WTC11 (cell line): ENCODE data around the gene PDZRN3. TPM values are rescaled to one million over a fixed set of nuclear protein-coding genes. Genes with fewer than 3 reads are reported as not detected.

Experiments
- ATAC-seq: fragments of 200-7000 bp; cut with Tn5 transposase; 2 replicates; pipeline ENCODE4 v1.10.0; 2021; ENCODE audit warnings: mild to moderate bottlenecking, moderate library complexity
- CTCF ChIA-PET: fragments of 300-600 bp; sonication (Branson Sonifier 250); formaldehyde crosslinking; loops from one replicate; lab custom pipeline; 2021; ENCODE audit warnings: antibody characterized with exemption; lab: Charles Lee
- POLR2A ChIA-PET: fragments of 350-600 bp; sonication (Branson Sonifier 250); formaldehyde crosslinking; loops from one replicate; lab custom pipeline; 2021; ENCODE audit warnings: antibody characterized with exemption; lab: Charles Lee
- DNase-seq: peaks from one replicate; pipeline ENCODE4 v3.0.0; 2021; ENCODE audit warnings: low spot score
- H3K27ac Mint-ChIP-seq: 2 replicates; pipeline ENCODE4 v1.8.0; 2021; ENCODE audit warnings: mixed read lengths
- H3K27me3 Mint-ChIP-seq: 2 replicates; pipeline ENCODE4 v1.8.0; 2021; ENCODE audit warnings: low read depth, mild to moderate bottlenecking, moderate library complexity, mixed read lengths
- H3K36me3 Mint-ChIP-seq: 2 replicates; pipeline ENCODE4 v1.8.0; 2021; ENCODE audit warnings: mixed read lengths
- H3K4me1 Mint-ChIP-seq: 2 replicates; pipeline ENCODE4 v1.8.0; 2022; ENCODE audit warnings: mixed read lengths
- H3K4me3 Mint-ChIP-seq: 2 replicates; pipeline ENCODE4 v1.8.0; 2021; ENCODE audit warnings: mild to moderate bottlenecking, moderate library complexity, mixed read lengths
- H3K9me3 Mint-ChIP-seq: 2 replicates; pipeline ENCODE4 v1.8.0; 2021; ENCODE audit warnings: mixed read lengths
- GRHL2 ChIP-seq: fragments of 250-450 bp; sonication (Bioruptor Pico); IDR thresholded peaks from 2 replicates; pipeline ENCODE4 v1.8.0; 2022; ENCODE audit warnings: mild to moderate bottlenecking, moderate library complexity; ENCODE audit not compliant: insufficient replicate concordance, severe bottlenecking
- GTF2I ChIP-seq: fragments of 250-450 bp; sonication (Bioruptor Pico); conservative IDR thresholded peaks from 2 replicates; pipeline ENCODE4 v1.4.0; 2021; ENCODE audit warnings: mild to moderate bottlenecking
- IRF2 ChIP-seq: sonication (generic); formaldehyde crosslinking; IDR thresholded peaks from 2 replicates; pipeline ENCODE4 v1.8.0; 2022; ENCODE audit warnings: low read depth, missing genetic modification reagents, borderline replicate concordance
- JAZF1 ChIP-seq: fragments of 250-450 bp; sonication (Bioruptor Pico); IDR thresholded peaks from 2 replicates; pipeline ENCODE4 v1.9.0; 2021; ENCODE audit warnings: moderate library complexity, mild to moderate bottlenecking, inconsistent platforms
- MYBL2 ChIP-seq: sonication (generic); formaldehyde crosslinking; IDR thresholded peaks from 2 replicates; pipeline ENCODE4 v1.8.1; 2023; ENCODE audit warnings: mild to moderate bottlenecking, moderate library complexity, missing genetic modification reagents
- NR2C2 ChIP-seq: sonication (generic); formaldehyde crosslinking; IDR thresholded peaks from 2 replicates; pipeline ENCODE4 v1.8.0; 2022; ENCODE audit warnings: mild to moderate bottlenecking, missing genetic modification reagents
- PRRX2 ChIP-seq: fragments of 250-450 bp; sonication (Bioruptor Pico); IDR thresholded peaks from 2 replicates; pipeline ENCODE4 v1.8.0; 2021; ENCODE audit warnings: mild to moderate bottlenecking
- TCF7 ChIP-seq: sonication (generic); formaldehyde crosslinking; IDR thresholded peaks from 2 replicates; pipeline ENCODE4 v1.8.0; 2022; ENCODE audit warnings: mild to moderate bottlenecking, low read depth, missing genetic modification reagents, moderate library complexity
- TEAD1 ChIP-seq: sonication (generic); formaldehyde crosslinking; IDR thresholded peaks from 2 replicates; pipeline ENCODE4 v1.8.0; 2022; ENCODE audit warnings: mild to moderate bottlenecking, missing genetic modification reagents
- ZBTB21 ChIP-seq: sonication (generic); formaldehyde crosslinking; IDR thresholded peaks from 2 replicates; pipeline ENCODE4 v1.8.1; 2023; ENCODE audit warnings: mild to moderate bottlenecking, missing genetic modification reagents, borderline replicate concordance
- ZNF317 ChIP-seq: sonication (generic); formaldehyde crosslinking; IDR thresholded peaks from 2 replicates; pipeline ENCODE4 v1.8.1; 2023; ENCODE audit warnings: low read depth, mild to moderate bottlenecking, moderate library complexity, missing genetic modification reagents, borderline replicate concordance
- total RNA-seq: library from RNA; stranded (reverse); gene quantifications from 3 replicates; pipeline ENCODE4 v1.2.3, GENCODE V29; 2021
- TF ChIP-seq, protein P1 (sequence below): sonication (generic); formaldehyde crosslinking; IDR thresholded peaks from 2 replicates; pipeline ENCODE4 v1.8.0; 2022; ENCODE audit warnings: mild to moderate bottlenecking, missing genetic modification reagents
- TF ChIP-seq, protein P2 (sequence below): sonication (generic); formaldehyde crosslinking; IDR thresholded peaks from 2 replicates; pipeline ENCODE4 v1.8.1; 2022; ENCODE audit warnings: low read depth, mild to moderate bottlenecking, moderate library complexity, missing genetic modification reagents, borderline replicate concordance
- TF ChIP-seq, protein P3 (sequence below): fragments of 250-450 bp; sonication (Bioruptor Pico); IDR thresholded peaks from 2 replicates; pipeline ENCODE4 v2.1.2; 2022; ENCODE audit warnings: mild to moderate bottlenecking, moderate library complexity
- TF ChIP-seq, protein P4 (sequence below): sonication (generic); formaldehyde crosslinking; IDR thresholded peaks from 2 replicates; pipeline ENCODE4 v1.8.0; 2023; ENCODE audit warnings: missing genetic modification reagents, mild to moderate bottlenecking, borderline replicate concordance
- TF ChIP-seq, protein P5 (sequence below): sonication (generic); formaldehyde crosslinking; IDR thresholded peaks from 2 replicates; pipeline ENCODE4 v1.8.0; 2023; ENCODE audit warnings: mild to moderate bottlenecking, missing genetic modification reagents
- TF ChIP-seq, protein P6 (sequence below): sonication (generic); formaldehyde crosslinking; IDR thresholded peaks from 2 replicates; pipeline ENCODE4 v1.8.1; 2023; ENCODE audit warnings: mild to moderate bottlenecking, missing genetic modification reagents, borderline replicate concordance

The PDZRN3 gene
- total RNA-seq, 1 experiment from 2014 or later: 9.5 TPM

DNA sequence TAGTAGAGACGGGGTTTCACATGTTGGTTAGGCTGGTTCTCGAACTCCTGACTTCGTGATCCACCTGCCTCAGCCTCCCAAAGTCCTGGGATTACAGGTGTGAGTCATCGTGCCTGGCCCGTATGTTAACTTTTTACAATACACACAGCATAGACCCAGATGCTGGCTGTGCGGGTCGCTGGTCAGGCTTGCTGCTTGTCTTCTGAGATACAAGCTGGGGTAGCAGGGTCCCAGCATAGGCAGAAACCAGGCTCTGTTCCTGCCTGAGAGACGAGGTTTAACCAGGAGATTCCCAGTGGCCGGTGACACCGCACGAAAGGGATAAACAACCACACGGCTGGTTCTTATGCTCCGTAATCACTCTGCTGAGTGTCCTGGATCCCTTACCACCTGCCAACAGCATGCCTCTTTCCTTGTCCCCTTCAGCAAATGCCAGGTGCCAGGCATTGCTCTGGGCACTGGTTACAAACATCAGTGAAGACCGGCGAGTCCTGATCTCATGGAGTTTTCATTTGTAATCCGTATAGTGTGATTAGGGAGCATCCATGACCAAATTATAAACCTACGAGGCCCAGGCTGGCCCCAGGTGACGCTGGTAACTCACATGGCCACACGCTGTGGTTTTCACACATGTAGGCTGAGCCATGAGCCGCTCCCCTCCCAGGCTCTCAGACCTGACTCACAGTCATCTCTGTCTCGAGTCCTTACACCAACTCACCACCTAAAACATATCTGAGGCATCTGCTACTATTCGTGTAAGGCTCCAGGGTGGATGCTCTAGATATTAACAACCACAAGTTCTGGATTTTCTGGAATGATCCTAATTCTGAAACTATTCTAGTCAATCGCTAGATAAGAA, 125.7 kb downstream of the PDZRN3 start (continued):
- TF ChIP-seq, protein P1, sequence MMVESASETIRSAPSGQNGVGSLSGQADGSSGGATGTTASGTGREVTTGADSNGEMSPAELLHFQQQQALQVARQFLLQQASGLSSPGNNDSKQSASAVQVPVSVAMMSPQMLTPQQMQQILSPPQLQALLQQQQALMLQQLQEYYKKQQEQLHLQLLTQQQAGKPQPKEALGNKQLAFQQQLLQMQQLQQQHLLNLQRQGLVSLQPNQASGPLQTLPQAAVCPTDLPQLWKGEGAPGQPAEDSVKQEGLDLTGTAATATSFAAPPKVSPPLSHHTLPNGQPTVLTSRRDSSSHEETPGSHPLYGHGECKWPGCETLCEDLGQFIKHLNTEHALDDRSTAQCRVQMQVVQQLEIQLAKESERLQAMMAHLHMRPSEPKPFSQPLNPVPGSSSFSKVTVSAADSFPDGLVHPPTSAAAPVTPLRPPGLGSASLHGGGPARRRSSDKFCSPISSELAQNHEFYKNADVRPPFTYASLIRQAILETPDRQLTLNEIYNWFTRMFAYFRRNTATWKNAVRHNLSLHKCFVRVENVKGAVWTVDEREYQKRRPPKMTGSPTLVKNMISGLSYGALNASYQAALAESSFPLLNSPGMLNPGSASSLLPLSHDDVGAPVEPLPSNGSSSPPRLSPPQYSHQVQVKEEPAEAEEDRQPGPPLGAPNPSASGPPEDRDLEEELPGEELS (CRISPR knock-in tag): no peak
- TF ChIP-seq GRHL2 (CRISPR knock-in tag) (no peak), GTF2I (no peak), TEAD1 (CRISPR knock-in tag) (no peak), ZBTB21 (CRISPR knock-in tag) (no peak), JAZF1 (CRISPR knock-in tag) (no peak)
- TF ChIP-seq, protein P2, sequence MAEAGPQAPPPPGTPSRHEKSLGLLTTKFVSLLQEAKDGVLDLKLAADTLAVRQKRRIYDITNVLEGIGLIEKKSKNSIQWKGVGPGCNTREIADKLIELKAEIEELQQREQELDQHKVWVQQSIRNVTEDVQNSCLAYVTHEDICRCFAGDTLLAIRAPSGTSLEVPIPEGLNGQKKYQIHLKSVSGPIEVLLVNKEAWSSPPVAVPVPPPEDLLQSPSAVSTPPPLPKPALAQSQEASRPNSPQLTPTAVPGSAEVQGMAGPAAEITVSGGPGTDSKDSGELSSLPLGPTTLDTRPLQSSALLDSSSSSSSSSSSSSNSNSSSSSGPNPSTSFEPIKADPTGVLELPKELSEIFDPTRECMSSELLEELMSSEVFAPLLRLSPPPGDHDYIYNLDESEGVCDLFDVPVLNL (CRISPR knock-in tag): no peak
- TF ChIP-seq, protein P3, sequence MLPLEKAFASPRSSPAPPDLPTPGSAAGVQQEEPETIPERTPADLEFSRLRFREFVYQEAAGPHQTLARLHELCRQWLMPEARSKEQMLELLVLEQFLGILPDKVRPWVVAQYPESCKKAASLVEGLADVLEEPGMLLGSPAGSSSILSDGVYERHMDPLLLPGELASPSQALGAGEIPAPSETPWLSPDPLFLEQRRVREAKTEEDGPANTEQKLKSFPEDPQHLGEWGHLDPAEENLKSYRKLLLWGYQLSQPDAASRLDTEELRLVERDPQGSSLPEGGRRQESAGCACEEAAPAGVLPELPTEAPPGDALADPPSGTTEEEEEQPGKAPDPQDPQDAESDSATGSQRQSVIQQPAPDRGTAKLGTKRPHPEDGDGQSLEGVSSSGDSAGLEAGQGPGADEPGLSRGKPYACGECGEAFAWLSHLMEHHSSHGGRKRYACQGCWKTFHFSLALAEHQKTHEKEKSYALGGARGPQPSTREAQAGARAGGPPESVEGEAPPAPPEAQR (CRISPR knock-in tag): no peak

DNA sequence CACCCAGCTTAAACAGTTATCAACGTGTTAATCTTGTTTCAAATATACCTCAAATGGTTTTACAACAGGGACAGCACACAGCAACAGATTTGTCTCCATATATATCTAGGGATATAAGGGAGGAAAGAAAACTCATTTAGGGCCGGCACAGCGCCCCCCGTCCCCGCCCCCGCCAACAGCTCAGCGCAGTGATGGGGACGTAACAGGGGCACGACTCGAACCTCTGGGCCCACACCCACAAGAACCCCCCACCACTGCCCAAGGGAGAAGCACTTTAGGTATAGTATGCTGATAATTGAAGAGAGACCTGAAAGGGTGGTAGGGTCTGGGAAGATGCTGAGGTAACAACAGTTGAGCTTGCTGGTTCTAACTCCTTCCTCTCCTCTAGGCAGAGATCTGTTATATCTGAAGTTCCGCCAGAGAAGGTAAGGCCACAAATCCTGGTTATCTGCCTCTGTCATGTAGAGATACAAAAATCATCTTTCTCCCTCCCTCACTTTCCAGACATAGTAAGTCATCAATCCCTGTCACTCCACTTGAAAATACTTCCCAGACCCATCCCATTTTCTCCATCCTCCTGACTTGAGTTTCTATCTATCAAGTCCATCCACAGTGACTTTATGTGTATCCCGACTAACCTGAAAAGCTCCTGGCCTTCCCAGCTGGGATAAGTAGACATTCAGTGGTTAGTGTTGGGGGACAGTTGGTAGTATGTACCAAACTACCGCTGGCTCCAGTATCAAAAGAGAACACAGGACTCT, 126.9 kb downstream of the PDZRN3 start:
- CTCF ChIA-PET: interaction anchor here (0.6 to 2.2 kb wide), 6 partner anchors 10 to 618 kb away, joined by 3 to 24 read pairs (median 3); no protein-coding TSS in a partner anchor
- Mint-ChIP-seq H3K4me1 (peaks cover 49% of the 10 kb centered on the region), H3K4me3 (no peak overlapping the region)
- TF ChIP-seq ZNF317 (CRISPR knock-in tag) (no peak), MYBL2 (no peak), TCF7 (CRISPR knock-in tag) (no peak), NR2C2 (CRISPR knock-in tag) (no peak), PRRX2 (CRISPR knock-in tag) (no peak), IRF2 (CRISPR knock-in tag) (no peak)
- TF ChIP-seq, protein P4, sequence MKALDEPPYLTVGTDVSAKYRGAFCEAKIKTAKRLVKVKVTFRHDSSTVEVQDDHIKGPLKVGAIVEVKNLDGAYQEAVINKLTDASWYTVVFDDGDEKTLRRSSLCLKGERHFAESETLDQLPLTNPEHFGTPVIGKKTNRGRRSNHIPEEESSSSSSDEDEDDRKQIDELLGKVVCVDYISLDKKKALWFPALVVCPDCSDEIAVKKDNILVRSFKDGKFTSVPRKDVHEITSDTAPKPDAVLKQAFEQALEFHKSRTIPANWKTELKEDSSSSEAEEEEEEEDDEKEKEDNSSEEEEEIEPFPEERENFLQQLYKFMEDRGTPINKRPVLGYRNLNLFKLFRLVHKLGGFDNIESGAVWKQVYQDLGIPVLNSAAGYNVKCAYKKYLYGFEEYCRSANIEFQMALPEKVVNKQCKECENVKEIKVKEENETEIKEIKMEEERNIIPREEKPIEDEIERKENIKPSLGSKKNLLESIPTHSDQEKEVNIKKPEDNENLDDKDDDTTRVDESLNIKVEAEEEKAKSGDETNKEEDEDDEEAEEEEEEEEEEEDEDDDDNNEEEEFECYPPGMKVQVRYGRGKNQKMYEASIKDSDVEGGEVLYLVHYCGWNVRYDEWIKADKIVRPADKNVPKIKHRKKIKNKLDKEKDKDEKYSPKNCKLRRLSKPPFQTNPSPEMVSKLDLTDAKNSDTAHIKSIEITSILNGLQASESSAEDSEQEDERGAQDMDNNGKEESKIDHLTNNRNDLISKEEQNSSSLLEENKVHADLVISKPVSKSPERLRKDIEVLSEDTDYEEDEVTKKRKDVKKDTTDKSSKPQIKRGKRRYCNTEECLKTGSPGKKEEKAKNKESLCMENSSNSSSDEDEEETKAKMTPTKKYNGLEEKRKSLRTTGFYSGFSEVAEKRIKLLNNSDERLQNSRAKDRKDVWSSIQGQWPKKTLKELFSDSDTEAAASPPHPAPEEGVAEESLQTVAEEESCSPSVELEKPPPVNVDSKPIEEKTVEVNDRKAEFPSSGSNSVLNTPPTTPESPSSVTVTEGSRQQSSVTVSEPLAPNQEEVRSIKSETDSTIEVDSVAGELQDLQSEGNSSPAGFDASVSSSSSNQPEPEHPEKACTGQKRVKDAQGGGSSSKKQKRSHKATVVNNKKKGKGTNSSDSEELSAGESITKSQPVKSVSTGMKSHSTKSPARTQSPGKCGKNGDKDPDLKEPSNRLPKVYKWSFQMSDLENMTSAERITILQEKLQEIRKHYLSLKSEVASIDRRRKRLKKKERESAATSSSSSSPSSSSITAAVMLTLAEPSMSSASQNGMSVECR (CRISPR knock-in tag): no peak
- TF ChIP-seq, protein P5, sequence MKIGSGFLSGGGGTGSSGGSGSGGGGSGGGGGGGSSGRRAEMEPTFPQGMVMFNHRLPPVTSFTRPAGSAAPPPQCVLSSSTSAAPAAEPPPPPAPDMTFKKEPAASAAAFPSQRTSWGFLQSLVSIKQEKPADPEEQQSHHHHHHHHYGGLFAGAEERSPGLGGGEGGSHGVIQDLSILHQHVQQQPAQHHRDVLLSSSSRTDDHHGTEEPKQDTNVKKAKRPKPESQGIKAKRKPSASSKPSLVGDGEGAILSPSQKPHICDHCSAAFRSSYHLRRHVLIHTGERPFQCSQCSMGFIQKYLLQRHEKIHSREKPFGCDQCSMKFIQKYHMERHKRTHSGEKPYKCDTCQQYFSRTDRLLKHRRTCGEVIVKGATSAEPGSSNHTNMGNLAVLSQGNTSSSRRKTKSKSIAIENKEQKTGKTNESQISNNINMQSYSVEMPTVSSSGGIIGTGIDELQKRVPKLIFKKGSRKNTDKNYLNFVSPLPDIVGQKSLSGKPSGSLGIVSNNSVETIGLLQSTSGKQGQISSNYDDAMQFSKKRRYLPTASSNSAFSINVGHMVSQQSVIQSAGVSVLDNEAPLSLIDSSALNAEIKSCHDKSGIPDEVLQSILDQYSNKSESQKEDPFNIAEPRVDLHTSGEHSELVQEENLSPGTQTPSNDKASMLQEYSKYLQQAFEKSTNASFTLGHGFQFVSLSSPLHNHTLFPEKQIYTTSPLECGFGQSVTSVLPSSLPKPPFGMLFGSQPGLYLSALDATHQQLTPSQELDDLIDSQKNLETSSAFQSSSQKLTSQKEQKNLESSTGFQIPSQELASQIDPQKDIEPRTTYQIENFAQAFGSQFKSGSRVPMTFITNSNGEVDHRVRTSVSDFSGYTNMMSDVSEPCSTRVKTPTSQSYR (CRISPR knock-in tag): no peak
- TF ChIP-seq, protein P6, sequence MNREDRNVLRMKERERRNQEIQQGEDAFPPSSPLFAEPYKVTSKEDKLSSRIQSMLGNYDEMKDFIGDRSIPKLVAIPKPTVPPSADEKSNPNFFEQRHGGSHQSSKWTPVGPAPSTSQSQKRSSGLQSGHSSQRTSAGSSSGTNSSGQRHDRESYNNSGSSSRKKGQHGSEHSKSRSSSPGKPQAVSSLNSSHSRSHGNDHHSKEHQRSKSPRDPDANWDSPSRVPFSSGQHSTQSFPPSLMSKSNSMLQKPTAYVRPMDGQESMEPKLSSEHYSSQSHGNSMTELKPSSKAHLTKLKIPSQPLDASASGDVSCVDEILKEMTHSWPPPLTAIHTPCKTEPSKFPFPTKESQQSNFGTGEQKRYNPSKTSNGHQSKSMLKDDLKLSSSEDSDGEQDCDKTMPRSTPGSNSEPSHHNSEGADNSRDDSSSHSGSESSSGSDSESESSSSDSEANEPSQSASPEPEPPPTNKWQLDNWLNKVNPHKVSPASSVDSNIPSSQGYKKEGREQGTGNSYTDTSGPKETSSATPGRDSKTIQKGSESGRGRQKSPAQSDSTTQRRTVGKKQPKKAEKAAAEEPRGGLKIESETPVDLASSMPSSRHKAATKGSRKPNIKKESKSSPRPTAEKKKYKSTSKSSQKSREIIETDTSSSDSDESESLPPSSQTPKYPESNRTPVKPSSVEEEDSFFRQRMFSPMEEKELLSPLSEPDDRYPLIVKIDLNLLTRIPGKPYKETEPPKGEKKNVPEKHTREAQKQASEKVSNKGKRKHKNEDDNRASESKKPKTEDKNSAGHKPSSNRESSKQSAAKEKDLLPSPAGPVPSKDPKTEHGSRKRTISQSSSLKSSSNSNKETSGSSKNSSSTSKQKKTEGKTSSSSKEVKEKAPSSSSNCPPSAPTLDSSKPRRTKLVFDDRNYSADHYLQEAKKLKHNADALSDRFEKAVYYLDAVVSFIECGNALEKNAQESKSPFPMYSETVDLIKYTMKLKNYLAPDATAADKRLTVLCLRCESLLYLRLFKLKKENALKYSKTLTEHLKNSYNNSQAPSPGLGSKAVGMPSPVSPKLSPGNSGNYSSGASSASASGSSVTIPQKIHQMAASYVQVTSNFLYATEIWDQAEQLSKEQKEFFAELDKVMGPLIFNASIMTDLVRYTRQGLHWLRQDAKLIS (CRISPR knock-in tag): no peak

More for the DNA sequence above, 126.9 kb downstream of the PDZRN3 start:
- H3K36me3 Mint-ChIP-seq: no peaks in the 10 kb centered on the region
- DNase-seq (no peak), ATAC-seq (no peak)
- 0 out of 2 replicates have a peak overlapping the region, but pooled peaks have one; percentile 4 for H3K27ac Mint-ChIP-seq
- no peaks in the 10 kb centered on the region for H3K27me3 Mint-ChIP-seq
- POLR2A ChIA-PET: no interaction called here
- H3K9me3 Mint-ChIP-seq: no peaks in the 10 kb centered on the region
